A549 (cell line): Measurements from ENCODE around the gene TMEM203. TPM values are rescaled to one million over a fixed set of nuclear protein-coding genes. Genes with fewer than 3 reads are reported as not detected.

Source experiments
- ATAC-seq, 2 experiments: fragments of 200-7000 bp in 1 of 2; fragments of >200 bp in 1 of 2; cut with Nextera tagmentation in 1 of 2; cut with Tn5 transposase in 1 of 2; 3 replicates each; pipeline versions ENCODE4 v1.8.0 to v1.9.1; 2018 to 2020; ENCODE audit warnings: mild to moderate bottlenecking in 1 of 2, moderate library complexity in 1 of 2
- CTCF ChIA-PET: fragments of 300-600 bp; sonication (Branson Sonifier 250); formaldehyde crosslinking; extraction: SDS; loops from one replicate; lab custom pipeline; 2021; ENCODE audit warnings: antibody characterized with exemption, inconsistent platforms; lab: Yijun Ruan, JAX
- POLR2A ChIA-PET: fragments of 350-600 bp; formaldehyde crosslinking; extraction: SDS; loops from one replicate; lab custom pipeline; 2021; ENCODE audit warnings: antibody characterized with exemption, inconsistent platforms; lab: Yijun Ruan, JAX
- DNase-seq, 2 experiments: peaks; one replicate each; pipeline versions ENCODE4 v3.0.0 to v3.0.0-alpha.2; 2011 to 2016; ENCODE audit warnings: low read depth in 1 of 2, low spot score in 1 of 2
- FAIRE-seq: peaks from 2 replicates; lab custom pipeline; 2011; peaks lifted over from hg19 to GRCh38; lab: Jason Lieb, UNC
- H3K27ac ChIP-seq, 2 experiments: fragments of >200 bp; sonication (Bioruptor Twin); formaldehyde crosslinking; 3 replicates each; pipeline ENCODE4 v1.5.1; 2016 to 2017
- H3K4me1 ChIP-seq: fragments of >200 bp; sonication (Bioruptor Twin); formaldehyde crosslinking; 3 replicates; pipeline ENCODE4 v1.6.1; 2016
- H3K4me2 ChIP-seq: fragments of >200 bp; sonication (Bioruptor Twin); formaldehyde crosslinking; 3 replicates; pipeline ENCODE4 v1.6.1; 2016
- H3K4me3 ChIP-seq: fragments of >200 bp; sonication (Bioruptor Twin); formaldehyde crosslinking; 3 replicates; pipeline ENCODE4 v1.5.1; 2016
- H3K9me3 ChIP-seq: fragments of >200 bp; sonication (Bioruptor Twin); formaldehyde crosslinking; 3 replicates; pipeline ENCODE4 v1.6.1; 2016
- BCL3 ChIP-seq: fragments of >200 bp; sonication (Bioruptor Twin); formaldehyde crosslinking; IDR thresholded peaks from 3 replicates; pipeline ENCODE4 v1.6.1; 2016
- CHD2 ChIP-seq: fragments of 150-350 bp; IDR thresholded peaks from 2 replicates; pipeline ENCODE4 v1.6.1; 2014; ENCODE audit warnings: low read length; ENCODE audit not compliant: partially characterized antibody
- FOSL2 ChIP-seq, 2 experiments: fragments of 450-650 bp in 1 of 2; fragments of >200 bp in 1 of 2; sonication (Bioruptor Twin) in 1 of 2; formaldehyde crosslinking; IDR thresholded peaks; 2 replicates each; pipeline versions ENCODE4 v1.5.0 to v1.6.1; 2016 to 2020; ENCODE audit warnings: mild to moderate bottlenecking in 1 of 2, moderate library complexity in 1 of 2
- GATA3 ChIP-seq: IDR thresholded peaks from 2 replicates; pipeline ENCODE4 v1.6.1; 2012; ENCODE audit warnings: borderline replicate concordance
- JUN ChIP-seq, 2 experiments: fragments of >200 bp; sonication (Bioruptor Twin); formaldehyde crosslinking; IDR thresholded peaks; 2 replicates in 1 of 2; 3 replicates in 1 of 2; pipeline ENCODE4 v1.6.1; 2016 to 2017
- JUNB ChIP-seq: fragments of >200 bp; sonication (Bioruptor Twin); formaldehyde crosslinking; IDR thresholded peaks from 2 replicates; pipeline ENCODE4 v1.6.1; 2016
- KDM1A ChIP-seq: fragments of 200-600 bp; sonication (generic); IDR thresholded peaks from 2 replicates; pipeline ENCODE4 v1.6.1; 2016; ENCODE audit warnings: low read depth, mild to moderate bottlenecking
- MAFK ChIP-seq: fragments of 450-650 bp; IDR thresholded peaks from 2 replicates; pipeline ENCODE4 v1.6.1; 2014; ENCODE audit not compliant: partially characterized antibody
- MYC ChIP-seq: IDR thresholded peaks from 2 replicates; pipeline ENCODE4 v1.6.1; 2012; ENCODE audit warnings: mild to moderate bottlenecking, inconsistent platforms, low read length, improper control_type of control experiment, borderline replicate concordance
- NFE2L2 ChIP-seq: fragments of 150-350 bp; conservative IDR thresholded peaks from 2 replicates; pipeline ENCODE4 v1.6.1; 2014; ENCODE audit warnings: low read length
- NPAS2 ChIP-seq: fragments of 250-450 bp; sonication (Bioruptor Pico); IDR thresholded peaks from 2 replicates; pipeline ENCODE4 v1.8.0; 2022; ENCODE audit warnings: mild to moderate bottlenecking, moderate library complexity, borderline replicate concordance
- PHF8 ChIP-seq: fragments of 200-600 bp; sonication (generic); IDR thresholded peaks from 2 replicates; pipeline ENCODE4 v1.6.1; 2016; ENCODE audit warnings: low read depth, mild to moderate bottlenecking, antibody characterized with exemption, moderate library complexity, borderline replicate concordance
- POLR2A ChIP-seq: IDR thresholded peaks from 2 replicates; pipeline ENCODE4 v1.6.1; 2012; ENCODE audit warnings: mild to moderate bottlenecking, low read length
- RARB ChIP-seq: fragments of 250-450 bp; sonication (Bioruptor Pico); IDR thresholded peaks from 2 replicates; pipeline ENCODE4 v1.8.0; 2021; ENCODE audit warnings: mild to moderate bottlenecking, moderate library complexity
- RCOR1 ChIP-seq: fragments of 150-350 bp; IDR thresholded peaks from 2 replicates; pipeline ENCODE4 v1.6.1; 2014; ENCODE audit warnings: antibody characterized with exemption, low read length, low read depth
- RNF2 ChIP-seq: fragments of 200-600 bp; sonication (generic); IDR thresholded peaks from 2 replicates; pipeline ENCODE4 v1.6.1; 2016; ENCODE audit warnings: low read depth, mild to moderate bottlenecking, antibody characterized with exemption, moderate library complexity, borderline replicate concordance
- ZSCAN20 ChIP-seq: fragments of 250-450 bp; sonication (Bioruptor Pico); IDR thresholded peaks from 2 replicates; pipeline ENCODE4 v1.8.0; 2022; ENCODE audit warnings: mild to moderate bottlenecking, moderate library complexity
- WGBS: methylation state at CpG from one replicate; pipeline ENCODE4 v1.1.6; 2017; ENCODE audit errors: missing lambda C conversion rate; 5-methylcytosine and 5-hydroxymethylcytosine counted together
- polyA plus RNA-seq, 4 experiments: library from polyadenylated mRNA; depleted of rRNA in 3 of 4; stranded (reverse); fragments of >200 nt; fragmentation: RNase III in 1 of 4; extraction: RNeasy Plus Mini Kit Qiagen cat#74134 plus additional on column Dnase treatment in 1 of 4; gene quantifications; 2 replicates in 3 of 4; 3 replicates in 1 of 4; pipeline ENCODE4 v1.2.3, GENCODE V29; 2011 to 2017
- TF ChIP-seq, protein P1 (sequence below): fragments of 450-650 bp; IDR thresholded peaks from 2 replicates; pipeline ENCODE4 v1.6.1; 2014; ENCODE audit warnings: antibody characterized with exemption
- TF ChIP-seq, protein P2 (sequence below): fragments of >200 bp; sonication (Bioruptor Twin); formaldehyde crosslinking; IDR thresholded peaks from 3 replicates; pipeline ENCODE4 v1.5.1; 2016

The TMEM203 gene
- polyA plus RNA-seq, 2 of the 4 experiments (the other 2 are of a cell fraction) = 31.0 to 47.3 TPM

GRCh38 chr9:137201205-137201868 lies 4.1 kb downstream of the TMEM203 start:
- no peak for TF ChIP-seq RCOR1
- TF ChIP-seq NFE2L2 = no peak
- TF ChIP-seq JUNB = no peak
- no peak for TF ChIP-seq KDM1A
- no peak for TF ChIP-seq PHF8
- no peak for TF ChIP-seq MYC
- TF ChIP-seq RARB (CRISPR knock-in tag) = no peak
- no peak for TF ChIP-seq POLR2A
- TF ChIP-seq CHD2 = no peak
- no peak for DNase-seq
- peaks cover 36% of the 10 kb centered on the region for H3K4me1 ChIP-seq
- CTCF ChIA-PET = interaction anchor here (1.2 to 3.7 kb wide), 8 partner anchors 9 to 172 kb away, joined by 3 to 17 read pairs (median 6); partner anchors contain the start of genes ANAPC2, RNF224 and SSNA1
- POLR2A ChIA-PET = interaction anchor here (0.6 to 2.5 kb wide), 19 partner anchors 9 to 849 kb away, joined by 3 to 38 read pairs (median 4); partner anchors contain the start of genes ANAPC2, CYSRT1, MAN1B1 and SSNA1
- H3K9me3 ChIP-seq = no peaks in the 10 kb centered on the region
- peak overlapping the region; percentile 80 to 87 for H3K27ac ChIP-seq
- FAIRE-seq = no peak
- peak overlapping the region; percentile 83 for H3K4me2 ChIP-seq
- no peak; a peak in 1 of 6 replicates for ATAC-seq
- peak overlapping the region; percentile 60 for H3K4me3 ChIP-seq
- WGBS = 40% methylated on average over 18 of the region's 23 CpGs

DNA sequence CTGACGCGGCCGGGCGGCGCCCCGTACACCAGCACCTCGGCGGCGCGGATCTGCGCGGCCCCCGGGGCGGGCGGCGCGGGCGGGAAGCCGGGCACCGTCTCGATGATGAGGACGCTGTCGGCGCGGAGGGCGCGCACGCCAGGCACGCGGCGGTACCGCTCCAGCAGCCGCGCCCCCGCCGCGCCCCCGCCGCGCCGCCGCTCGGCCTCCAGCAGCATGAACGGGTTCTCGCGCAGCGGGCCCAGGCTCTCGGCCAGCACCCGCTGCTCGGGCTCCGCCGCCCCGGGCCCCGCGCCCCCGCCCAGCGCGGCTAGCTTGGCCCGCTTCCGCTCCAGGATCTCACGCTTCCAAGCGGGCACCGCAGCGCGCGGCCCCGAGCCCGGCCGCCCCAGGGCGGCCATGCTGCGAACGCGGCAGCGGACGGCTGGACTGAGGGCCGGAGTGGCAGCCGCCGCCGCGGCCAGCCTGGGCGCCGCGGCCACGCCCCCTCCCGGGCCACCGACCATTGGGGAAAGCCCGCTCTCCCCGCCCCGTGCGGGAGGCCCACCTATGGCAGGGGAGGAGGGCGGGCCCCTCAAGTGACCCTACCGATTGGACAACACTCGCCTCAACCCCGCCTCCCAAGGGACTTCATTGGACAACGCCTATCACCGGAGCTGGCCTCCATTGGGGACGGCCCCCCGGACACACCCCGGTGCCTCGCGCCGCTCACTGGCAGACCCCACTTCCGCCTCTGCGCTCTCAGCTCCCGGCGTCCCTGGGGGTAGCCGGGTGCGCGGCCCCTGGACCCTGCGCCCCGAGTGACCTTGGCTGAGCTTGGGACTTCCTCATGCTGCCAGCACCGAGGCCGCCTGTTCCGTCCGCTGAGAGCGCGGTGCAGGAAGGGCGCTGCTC lies 4.9 kb downstream of the TMEM203 start, which contains the start of gene TPRN:
TPRN (minus strand) TSS at position 431 of the 894 bp plus-strand sequence; CDS start at position 401, 30 bp downstream.
- Histone ChIP-seq H3K4me2 (peak within 1 kb of the TSS; percentile 97), H3K27ac (peak within 1 kb of the TSS; percentile 80 to 87), H3K9me3 (no peaks in the 10 kb centered on the region), H3K4me3 (peak within 1 kb of the TSS; percentile 60), H3K4me1 (peaks cover 38% of the 10 kb centered on the region)
- CTCF ChIA-PET = interaction anchor here (0.7 to 1.7 kb wide), 7 partner anchors 11 to 171 kb away, joined by 3 to 14 read pairs (median 5); partner anchors contain the start of genes ANAPC2, RNF224 and SSNA1
- peak; percentile 98 to 100 for DNase-seq
- TF ChIP-seq RCOR1 (no peak), POLR2A (peak; percentile 82), BCL3 (peak; percentile 89; the same call in 2 of the 3 replicates), JUN (IDR thresholded peaks at IDR 0.05) (peak; percentile 71 to 93; a peak in 4 of 5 replicates), FOSL2 (IDR thresholded peaks at IDR 0.05) (no peak), FOSL2 (CRISPR knock-in tag; IDR thresholded peaks at IDR 0.05) (no peak), PHF8 (0 out of 2 replicates have a peak, but pooled peaks have one; percentile 29), MAFK (no peak)
- TF ChIP-seq, protein P1, sequence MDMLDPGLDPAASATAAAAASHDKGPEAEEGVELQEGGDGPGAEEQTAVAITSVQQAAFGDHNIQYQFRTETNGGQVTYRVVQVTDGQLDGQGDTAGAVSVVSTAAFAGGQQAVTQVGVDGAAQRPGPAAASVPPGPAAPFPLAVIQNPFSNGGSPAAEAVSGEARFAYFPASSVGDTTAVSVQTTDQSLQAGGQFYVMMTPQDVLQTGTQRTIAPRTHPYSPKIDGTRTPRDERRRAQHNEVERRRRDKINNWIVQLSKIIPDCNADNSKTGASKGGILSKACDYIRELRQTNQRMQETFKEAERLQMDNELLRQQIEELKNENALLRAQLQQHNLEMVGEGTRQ = peak; percentile 75
- ATAC-seq = peak; percentile 87 to 96
- 0% methylated on average over 22 of the region's 118 CpGs for WGBS
- no peak for FAIRE-seq
- POLR2A ChIA-PET = interaction anchor here (0.6 to 2.5 kb wide), 19 partner anchors 9 to 848 kb away, joined by 3 to 38 read pairs (median 4); partner anchors contain the start of genes ANAPC2, CYSRT1, MAN1B1 and SSNA1

GRCh38 chr9:137199411-137200121 lies 5.9 kb downstream of the TMEM203 start:
- H3K4me1 ChIP-seq = peaks cover 47% of the 10 kb centered on the region
- DNase-seq = no peak
- WGBS = 86% methylated on average over 22 of the region's 51 CpGs
- peak overlapping the region; percentile 53 for H3K4me3 ChIP-seq
- POLR2A ChIA-PET = interaction anchor here (1.5 kb wide), 1 partner anchor 11 kb away, joined by 11 read pairs; the partner anchor contains the start of genes ANAPC2 and SSNA1
- H3K9me3 ChIP-seq = no peaks in the 10 kb centered on the region
- FAIRE-seq = no peak
- TF ChIP-seq, protein P2, sequence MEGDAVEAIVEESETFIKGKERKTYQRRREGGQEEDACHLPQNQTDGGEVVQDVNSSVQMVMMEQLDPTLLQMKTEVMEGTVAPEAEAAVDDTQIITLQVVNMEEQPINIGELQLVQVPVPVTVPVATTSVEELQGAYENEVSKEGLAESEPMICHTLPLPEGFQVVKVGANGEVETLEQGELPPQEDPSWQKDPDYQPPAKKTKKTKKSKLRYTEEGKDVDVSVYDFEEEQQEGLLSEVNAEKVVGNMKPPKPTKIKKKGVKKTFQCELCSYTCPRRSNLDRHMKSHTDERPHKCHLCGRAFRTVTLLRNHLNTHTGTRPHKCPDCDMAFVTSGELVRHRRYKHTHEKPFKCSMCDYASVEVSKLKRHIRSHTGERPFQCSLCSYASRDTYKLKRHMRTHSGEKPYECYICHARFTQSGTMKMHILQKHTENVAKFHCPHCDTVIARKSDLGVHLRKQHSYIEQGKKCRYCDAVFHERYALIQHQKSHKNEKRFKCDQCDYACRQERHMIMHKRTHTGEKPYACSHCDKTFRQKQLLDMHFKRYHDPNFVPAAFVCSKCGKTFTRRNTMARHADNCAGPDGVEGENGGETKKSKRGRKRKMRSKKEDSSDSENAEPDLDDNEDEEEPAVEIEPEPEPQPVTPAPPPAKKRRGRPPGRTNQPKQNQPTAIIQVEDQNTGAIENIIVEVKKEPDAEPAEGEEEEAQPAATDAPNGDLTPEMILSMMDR = no peak
- no peak for TF ChIP-seq ZSCAN20 (CRISPR knock-in tag)
- TF ChIP-seq RNF2 = no peak
- TF ChIP-seq NPAS2 = no peak
- no peak for TF ChIP-seq GATA3
- no peak for TF ChIP-seq RCOR1
- peak overlapping the region; percentile 97 for H3K4me2 ChIP-seq
- CTCF ChIA-PET = interaction anchor here (0.9 to 5.3 kb wide), 9 partner anchors 9 to 70 kb away, joined by 3 to 25 read pairs (median 4); partner anchors contain the start of genes ANAPC2, LRRC26, SLC34A3 and SSNA1
- H3K27ac ChIP-seq = peak overlapping the region in 1 of 2 experiments; percentile 87; a peak in 3 of 6 replicates
- ATAC-seq = no peak
